ENCODE data around the gene TSPAN5.

DNA sequence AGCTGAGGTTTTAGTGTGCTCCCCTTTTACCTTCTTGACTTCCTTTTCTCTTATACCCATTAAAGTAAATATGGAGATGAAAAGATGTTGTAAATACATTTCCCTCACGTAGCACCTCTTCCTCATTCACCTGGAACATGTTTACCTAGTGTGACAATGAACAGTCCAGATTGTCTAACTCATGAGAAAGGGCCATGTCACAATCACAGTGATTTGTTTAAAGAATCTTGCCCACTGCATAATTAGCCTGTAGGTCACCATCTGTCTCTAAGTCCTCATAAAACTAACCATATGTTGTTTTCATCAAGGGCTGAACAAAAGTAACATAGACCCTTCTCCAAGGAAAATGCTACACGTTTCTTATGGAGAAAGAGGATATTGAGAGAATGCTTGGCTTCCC is 85.7 kb downstream of the TSPAN5 start:
- TF ChIP-seq, protein P1, sequence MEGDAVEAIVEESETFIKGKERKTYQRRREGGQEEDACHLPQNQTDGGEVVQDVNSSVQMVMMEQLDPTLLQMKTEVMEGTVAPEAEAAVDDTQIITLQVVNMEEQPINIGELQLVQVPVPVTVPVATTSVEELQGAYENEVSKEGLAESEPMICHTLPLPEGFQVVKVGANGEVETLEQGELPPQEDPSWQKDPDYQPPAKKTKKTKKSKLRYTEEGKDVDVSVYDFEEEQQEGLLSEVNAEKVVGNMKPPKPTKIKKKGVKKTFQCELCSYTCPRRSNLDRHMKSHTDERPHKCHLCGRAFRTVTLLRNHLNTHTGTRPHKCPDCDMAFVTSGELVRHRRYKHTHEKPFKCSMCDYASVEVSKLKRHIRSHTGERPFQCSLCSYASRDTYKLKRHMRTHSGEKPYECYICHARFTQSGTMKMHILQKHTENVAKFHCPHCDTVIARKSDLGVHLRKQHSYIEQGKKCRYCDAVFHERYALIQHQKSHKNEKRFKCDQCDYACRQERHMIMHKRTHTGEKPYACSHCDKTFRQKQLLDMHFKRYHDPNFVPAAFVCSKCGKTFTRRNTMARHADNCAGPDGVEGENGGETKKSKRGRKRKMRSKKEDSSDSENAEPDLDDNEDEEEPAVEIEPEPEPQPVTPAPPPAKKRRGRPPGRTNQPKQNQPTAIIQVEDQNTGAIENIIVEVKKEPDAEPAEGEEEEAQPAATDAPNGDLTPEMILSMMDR (conservative IDR thresholded peaks at IDR 0.05), result no peak
- TF ChIP-seq ZFX (IDR thresholded peaks at IDR 0.05), result no peak
